A673 (cell line): ENCODE results near the gene SLC7A1. TPM values are rescaled to one million over a fixed set of nuclear protein-coding genes. Genes with fewer than 3 reads are reported as not detected.

ENCODE experiments used
- BruUV-seq: library from RNA; stranded (reverse); fragments of 400-500 nt; replicated peaks from 2 replicates; lab custom pipeline; 2021; lab: Mats Ljungman, UMichigan
- CTCF ChIA-PET: fragments of 300-600 bp; sonication (Branson Sonifier 250); formaldehyde crosslinking; loops from one replicate; lab custom pipeline; 2022; ENCODE audit warnings: antibody characterized with exemption; lab: Charles Lee
- POLR2A ChIA-PET: fragments of 300-600 bp; sonication (Branson Sonifier 250); formaldehyde crosslinking; loops from one replicate; lab custom pipeline; 2022; ENCODE audit warnings: antibody characterized with exemption; ENCODE audit not compliant: low non-redundant PET; lab: Charles Lee
- DNase-seq: peaks from one replicate; pipeline ENCODE4 v3.0.0-alpha.2; 2015; ENCODE audit warnings: low spot score
- H3K27ac ChIP-seq: fragments of 200-600 bp; sonication (generic); 2 replicates; pipeline ENCODE4 v1.5.1; 2016; ENCODE audit warnings: mixed run types, low read depth, mild to moderate bottlenecking, mixed read lengths, antibody characterized with exemption, low read length; ENCODE audit not compliant: poor library complexity, severe bottlenecking
- H3K27me3 ChIP-seq: fragments of 200-600 bp; sonication (generic); replicated peaks from 2 replicates; pipeline ENCODE4 v1.6.1; 2017; ENCODE audit warnings: mixed run types, low read depth, mild to moderate bottlenecking, mixed read lengths, antibody characterized with exemption, low read length; ENCODE audit not compliant: insufficient read depth, poor library complexity
- H3K36me3 ChIP-seq: fragments of 200-600 bp; sonication (generic); 2 replicates; pipeline ENCODE4 v1.6.1; 2016; ENCODE audit warnings: mixed run types, mild to moderate bottlenecking, mixed read lengths, antibody characterized with exemption, low read length; ENCODE audit not compliant: insufficient read depth, poor library complexity, severe bottlenecking
- H3K4me1 ChIP-seq: fragments of 200-600 bp; sonication (generic); 2 replicates; pipeline ENCODE4 v1.6.1; 2017; ENCODE audit warnings: mixed run types, mild to moderate bottlenecking, mixed read lengths, antibody characterized with exemption, low read length; ENCODE audit not compliant: insufficient read depth, poor library complexity, severe bottlenecking
- H3K4me3 ChIP-seq: fragments of 200-600 bp; sonication (generic); 2 replicates; pipeline ENCODE4 v1.5.1; 2016; ENCODE audit warnings: low read depth, mixed run types, mild to moderate bottlenecking, mixed read lengths, low read length; ENCODE audit not compliant: poor library complexity, severe bottlenecking
- H3K9me3 ChIP-seq: fragments of 200-600 bp; sonication (generic); 2 replicates; pipeline ENCODE4 v1.6.1; 2016; ENCODE audit warnings: mixed run types, low read depth, mild to moderate bottlenecking, mixed read lengths, antibody characterized with exemption, low read length; ENCODE audit not compliant: poor library complexity, severe bottlenecking
- EZH2 ChIP-seq: fragments of 200-600 bp; sonication (generic); IDR thresholded peaks from 2 replicates; pipeline ENCODE4 v1.6.1; 2017; ENCODE audit warnings: borderline replicate concordance, low read depth, mild to moderate bottlenecking, mixed read lengths, antibody characterized with exemption, low read length; ENCODE audit not compliant: poor library complexity, severe bottlenecking
- intact Hi-C: fragments of 100-400 bp; cut with micrococcal nuclease; formaldehyde crosslinking; loops from one replicate; pipeline ENCODE4 v1.10.0; 2022; ENCODE audit not compliant: unreplicated experiment
- total RNA-seq: library from RNA; stranded (reverse); gene quantifications from 2 replicates; pipeline ENCODE4 v1.2.3, GENCODE V29; 2021
- TF ChIP-seq, protein P1 (sequence below): fragments of 300-800, 200-600 bp; sonication (generic); conservative IDR thresholded peaks from 2 replicates; pipeline ENCODE4 v1.5.1; 2017; ENCODE audit warnings: low read depth, mild to moderate bottlenecking, antibody characterized with exemption, low read length, moderate library complexity, mixed read lengths

Gene SLC7A1
- total RNA-seq, 1 experiment from 2014 or later: 81.6 TPM

DNA sequence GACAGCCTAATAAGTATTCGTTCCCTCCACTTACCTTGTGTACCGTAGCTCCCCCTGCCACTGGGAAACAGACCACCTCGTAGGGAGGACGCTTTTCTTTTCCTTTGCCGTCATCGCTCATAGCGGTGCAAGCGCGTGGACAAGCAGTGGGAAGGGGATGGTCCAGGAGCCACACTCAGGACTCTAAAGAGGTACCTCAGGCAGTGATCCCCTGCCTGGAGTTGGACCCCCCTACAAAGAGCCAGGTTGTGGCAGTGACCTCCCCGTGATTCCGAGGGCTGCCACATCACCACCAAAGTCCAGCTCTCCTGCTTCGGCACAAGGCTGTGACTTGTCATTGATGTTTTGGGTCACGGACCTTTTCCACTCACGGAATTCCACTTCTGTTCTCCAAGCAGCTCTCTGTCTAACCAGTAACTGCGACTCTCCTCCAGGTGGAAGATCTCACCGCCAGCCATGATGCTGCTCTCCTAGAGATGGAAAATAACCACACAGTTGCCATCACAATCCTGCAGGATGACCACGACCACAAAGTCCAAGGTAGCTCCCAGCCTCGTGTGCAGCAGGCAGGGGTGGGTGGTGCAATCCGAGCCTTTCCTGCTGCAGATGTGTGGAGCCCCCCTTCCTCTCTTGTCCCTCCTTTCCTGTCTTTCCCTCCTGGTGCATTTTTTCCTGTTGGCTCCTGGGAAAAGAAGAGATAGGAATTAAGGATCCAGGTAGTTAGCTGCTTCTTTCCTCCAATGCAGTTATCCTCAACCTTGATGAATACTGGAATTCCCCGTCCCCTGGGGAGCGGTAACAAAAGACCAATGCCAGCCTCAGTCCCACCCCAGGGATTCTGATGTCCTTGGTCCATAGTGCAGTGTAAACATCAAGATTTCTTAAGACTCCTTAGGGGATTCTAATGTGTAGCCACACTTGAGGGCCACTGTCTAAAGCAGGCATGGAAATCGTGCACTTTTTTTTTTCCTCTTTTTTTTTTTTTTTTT is 107.7 kb downstream of the SLC7A1 start:
- Histone ChIP-seq H3K27me3 (peaks cover 2% of the 10 kb centered on the region), H3K36me3 (no peaks in the 10 kb centered on the region), H3K4me3 (no peak overlapping the region), H3K9me3 (no peaks in the 10 kb centered on the region), H3K27ac (no peak overlapping the region), H3K4me1 (peaks cover 21% of the 10 kb centered on the region)
- intact Hi-C loops: no loop called here
- DNase-seq: no peak
- POLR2A ChIA-PET: no interaction called here
- no peak for TF ChIP-seq EZH2
- TF ChIP-seq, protein P1, sequence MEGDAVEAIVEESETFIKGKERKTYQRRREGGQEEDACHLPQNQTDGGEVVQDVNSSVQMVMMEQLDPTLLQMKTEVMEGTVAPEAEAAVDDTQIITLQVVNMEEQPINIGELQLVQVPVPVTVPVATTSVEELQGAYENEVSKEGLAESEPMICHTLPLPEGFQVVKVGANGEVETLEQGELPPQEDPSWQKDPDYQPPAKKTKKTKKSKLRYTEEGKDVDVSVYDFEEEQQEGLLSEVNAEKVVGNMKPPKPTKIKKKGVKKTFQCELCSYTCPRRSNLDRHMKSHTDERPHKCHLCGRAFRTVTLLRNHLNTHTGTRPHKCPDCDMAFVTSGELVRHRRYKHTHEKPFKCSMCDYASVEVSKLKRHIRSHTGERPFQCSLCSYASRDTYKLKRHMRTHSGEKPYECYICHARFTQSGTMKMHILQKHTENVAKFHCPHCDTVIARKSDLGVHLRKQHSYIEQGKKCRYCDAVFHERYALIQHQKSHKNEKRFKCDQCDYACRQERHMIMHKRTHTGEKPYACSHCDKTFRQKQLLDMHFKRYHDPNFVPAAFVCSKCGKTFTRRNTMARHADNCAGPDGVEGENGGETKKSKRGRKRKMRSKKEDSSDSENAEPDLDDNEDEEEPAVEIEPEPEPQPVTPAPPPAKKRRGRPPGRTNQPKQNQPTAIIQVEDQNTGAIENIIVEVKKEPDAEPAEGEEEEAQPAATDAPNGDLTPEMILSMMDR: no peak
- CTCF ChIA-PET: no interaction called here
- no TSS peak for BruUV-seq

DNA sequence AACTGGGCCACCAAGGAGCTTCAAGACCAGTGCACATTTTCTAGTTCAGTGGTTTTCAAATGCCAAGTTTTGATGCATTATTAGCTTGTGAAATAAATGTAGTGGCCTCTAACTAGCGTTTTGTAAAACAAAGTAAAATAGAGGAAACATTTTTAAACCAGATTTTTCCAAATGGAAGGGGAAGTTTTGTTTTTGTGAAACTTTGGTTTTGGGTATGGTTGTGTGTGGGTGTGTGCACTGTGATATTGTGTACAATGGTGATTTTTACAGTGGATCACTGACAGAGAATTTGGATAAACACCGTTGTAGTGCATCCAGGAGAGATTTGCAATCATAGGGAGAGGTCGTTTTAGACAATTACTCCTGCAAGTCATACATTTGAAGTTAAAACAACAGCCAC is 108.9 kb downstream of the SLC7A1 start:
- no peaks in the 10 kb centered on the region for H3K27me3 ChIP-seq
- CTCF ChIA-PET: no interaction called here
- peaks cover 21% of the 10 kb centered on the region for H3K4me1 ChIP-seq
- intact Hi-C loops: no loop called here
- H3K36me3 ChIP-seq: no peaks in the 10 kb centered on the region
- no peak overlapping the region for H3K4me3 ChIP-seq
- no peak overlapping the region for H3K27ac ChIP-seq
- DNase-seq: no peak
- POLR2A ChIA-PET: no interaction called here
- H3K9me3 ChIP-seq: no peaks in the 10 kb centered on the region
- no TSS peak for BruUV-seq
- TF ChIP-seq EZH2: no peak
- TF ChIP-seq, protein P1: no peak

DNA sequence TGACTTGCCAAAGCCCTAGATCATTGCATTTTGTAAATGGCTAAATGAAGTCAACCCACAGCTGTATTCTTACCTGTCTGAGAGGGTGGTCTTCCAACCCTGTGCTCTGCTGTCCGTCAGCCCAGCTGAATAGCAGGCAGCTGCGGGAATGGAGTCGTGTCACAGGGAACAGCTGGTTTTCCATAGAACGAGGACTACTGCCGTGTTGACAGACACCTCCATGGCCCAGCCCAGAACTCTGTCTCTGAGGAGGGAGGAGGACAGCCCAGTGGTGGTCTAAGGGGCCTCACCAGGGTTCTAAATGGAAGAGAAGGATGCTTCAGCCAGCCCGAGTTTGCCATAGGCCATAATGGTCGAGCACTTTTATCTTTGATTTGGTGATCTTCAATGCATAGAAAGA is 110.7 kb downstream of the SLC7A1 start:
- intact Hi-C loops: no loop called here
- POLR2A ChIA-PET: no interaction called here
- Histone ChIP-seq H3K36me3 (no peaks in the 10 kb centered on the region), H3K4me1 (peaks cover 21% of the 10 kb centered on the region), H3K4me3 (no peak overlapping the region), H3K27me3 (no peaks in the 10 kb centered on the region), H3K27ac (no peak overlapping the region), H3K9me3 (no peaks in the 10 kb centered on the region)
- DNase-seq: no peak
- CTCF ChIA-PET: interaction anchor here (1.4 kb wide), 1 partner anchor 13 kb away, joined by 3 read pairs; no protein-coding TSS in a partner anchor
- no TSS peak for BruUV-seq
- TF ChIP-seq EZH2: no peak
- TF ChIP-seq, protein P1: no peak
